HepG2 (cell line): ENCODE measurements around the gene UBE2O. TPM values are rescaled to one million over a fixed set of nuclear protein-coding genes. Genes with fewer than 3 reads are reported as not detected.

Experiments used
- ATAC-seq: fragments of 200-7000 bp; cut with Tn5 transposase; 3 replicates; pipeline ENCODE4 v1.9.1; 2020; ENCODE audit warnings: mild to moderate bottlenecking, moderate library complexity
- BruUV-seq: library from RNA; stranded (reverse); fragments of 400-500 nt; replicated peaks from 2 replicates; lab custom pipeline; 2021; lab: Mats Ljungman, UMichigan
- CTCF ChIA-PET: fragments of 300-600 bp; formaldehyde crosslinking; extraction: SDS; loops from one replicate; lab custom pipeline; 2021; ENCODE audit warnings: low total read pairs, inconsistent platforms, low intra/inter-chr PET ratio; lab: Yijun Ruan, JAX
- POLR2A ChIA-PET: fragments of 350-600 bp; sonication (Branson Sonifier 250); formaldehyde crosslinking; loops from one replicate; lab custom pipeline; 2020; ENCODE audit warnings: antibody characterized with exemption, inconsistent platforms; lab: Yijun Ruan, JAX
- DNase-seq: peaks from one replicate; pipeline ENCODE4 v3.0.0-alpha.2; 2015; ENCODE audit warnings: low spot score
- FAIRE-seq: peaks from 3 replicates; lab custom pipeline; 2011; peaks lifted over from hg19 to GRCh38; lab: Jason Lieb, UNC
- H2AFZ ChIP-seq: one replicate; pipeline ENCODE4 v1.6.1; 2011; ENCODE audit warnings: low read length, inconsistent platforms
- H3K27ac ChIP-seq: fragments of 300-600 bp; 3 replicates; pipeline ENCODE4 v1.8.0; 2011; ENCODE audit warnings: mixed run types, mild to moderate bottlenecking, mixed read lengths, low read length, inconsistent platforms; ENCODE audit not compliant: insufficient read depth; ENCODE audit errors: extremely low read length
- H3K27me3 ChIP-seq, 2 experiments: fragments of 200-600 bp in 1 of 2; 2 replicates in 1 of 2; 3 replicates in 1 of 2; pipeline versions ENCODE4 v1.6.0 to v1.8.0; 2011; ENCODE audit warnings: low read length in 2 of 2, mild to moderate bottlenecking in 2 of 2, moderate library complexity in 2 of 2, inconsistent platforms in 1 of 2; ENCODE audit not compliant: insufficient read depth in 2 of 2, control insufficient read depth in 1 of 2
- H3K36me3 ChIP-seq, 2 experiments: fragments of 200-600 bp in 1 of 2; replicated peaks in 1 of 2; 2 replicates in 1 of 2; 3 replicates in 1 of 2; pipeline versions ENCODE4 v1.5.1 to v1.8.0; 2011; ENCODE audit warnings: low read length in 2 of 2, inconsistent platforms in 1 of 2; ENCODE audit not compliant: insufficient read depth in 2 of 2, control insufficient read depth in 1 of 2
- H3K4me1 ChIP-seq: 2 replicates; pipeline ENCODE4 v1.5.1; 2012; ENCODE audit warnings: low read length, inconsistent platforms; ENCODE audit not compliant: insufficient read depth
- H3K4me2 ChIP-seq: 2 replicates; pipeline ENCODE4 v1.6.0; 2011; ENCODE audit warnings: low read depth, low read length, inconsistent platforms
- H3K4me3 ChIP-seq, 3 experiments: fragments of 200-600 bp in 1 of 3; sonication (generic), shearing (Covaris generic) in 1 of 3; replicated peaks in 1 of 3; 2 replicates each; pipeline ENCODE4 v1.5.1; 2011 to 2016; ENCODE audit warnings: low read length in 3 of 3, inconsistent platforms in 2 of 3, low read depth in 2 of 3, mild to moderate bottlenecking in 2 of 3, control low read depth in 1 of 3, mixed read lengths in 1 of 3; ENCODE audit not compliant: insufficient read depth in 1 of 3
- H3K79me2 ChIP-seq: one replicate; pipeline ENCODE4 v1.6.1; 2011; ENCODE audit warnings: low read length, inconsistent platforms; ENCODE audit not compliant: insufficient read depth
- H3K9ac ChIP-seq: 2 replicates; pipeline ENCODE4 v1.6.0; 2011; ENCODE audit warnings: mild to moderate bottlenecking, low read depth, low read length, inconsistent platforms; ENCODE audit not compliant: insufficient read depth
- H3K9me3 ChIP-seq: 2 replicates; pipeline ENCODE4 v1.5.1; 2012; ENCODE audit warnings: mild to moderate bottlenecking, low read length
- H4K20me1 ChIP-seq: 2 replicates; pipeline ENCODE4 v1.6.0; 2011; ENCODE audit warnings: inconsistent platforms, mild to moderate bottlenecking, low read length, moderate library complexity; ENCODE audit not compliant: insufficient read depth
- ATF1 ChIP-seq: IDR thresholded peaks from 2 replicates; pipeline ENCODE4 v1.6.1; 2016; ENCODE audit warnings: mild to moderate bottlenecking, control low read depth
- CCDC6 ChIP-seq: sonication (generic); formaldehyde crosslinking; IDR thresholded peaks from 2 replicates; pipeline ENCODE4 v1.8.1; 2022; ENCODE audit warnings: mild to moderate bottlenecking, missing genetic modification reagents, moderate library complexity
- HHEX ChIP-seq: IDR thresholded peaks from 2 replicates; pipeline ENCODE4 v1.6.1; 2016; ENCODE audit warnings: control low read depth
- HNRNPH1 ChIP-seq: fragments of 200-400 bp; formaldehyde crosslinking; optimal IDR thresholded peaks from 2 replicates; pipeline ENCODE3; 2017; ENCODE audit warnings: mild to moderate bottlenecking, low read depth, low read length
- MYPOP ChIP-seq: sonication (generic); formaldehyde crosslinking; IDR thresholded peaks from 2 replicates; pipeline ENCODE4 v1.8.1; 2023; ENCODE audit warnings: mild to moderate bottlenecking, moderate library complexity, missing genetic modification reagents
- NONO ChIP-seq, 2 experiments: fragments of 450-650 bp in 1 of 2; sonication (generic) in 1 of 2; formaldehyde crosslinking in 1 of 2; IDR thresholded peaks in 1 of 2; conservative IDR thresholded peaks in 1 of 2; 2 replicates each; pipeline versions ENCODE4 v1.6.1 to v1.8.0; 2017 to 2022; ENCODE audit warnings: mild to moderate bottlenecking in 1 of 2, missing genetic modification reagents in 1 of 2, moderate library complexity in 1 of 2
- SIN3A ChIP-seq: IDR thresholded peaks from 2 replicates; pipeline ENCODE4 v1.6.1; 2011; ENCODE audit warnings: low read depth, mild to moderate bottlenecking, control low read depth, low read length, borderline replicate concordance
- TP53 ChIP-seq: sonication (generic); formaldehyde crosslinking; conservative IDR thresholded peaks from 2 replicates; pipeline ENCODE4 v1.4.0; 2020; ENCODE audit warnings: missing genetic modification reagents
- ZBTB40 ChIP-seq, 2 experiments: fragments of 450-650 bp in 1 of 2; sonication (generic) in 1 of 2; formaldehyde crosslinking in 1 of 2; IDR thresholded peaks; 2 replicates each; pipeline versions ENCODE4 v1.6.1 to v1.8.0; 2016 to 2022; ENCODE audit warnings: antibody characterized with exemption in 1 of 2, mild to moderate bottlenecking in 1 of 2, missing genetic modification reagents in 1 of 2
- ZFP36L1 ChIP-seq: sonication (generic); formaldehyde crosslinking; IDR thresholded peaks from 2 replicates; pipeline ENCODE4 v1.8.0; 2022; ENCODE audit warnings: mild to moderate bottlenecking, missing genetic modification reagents, moderate library complexity
- ZNF30 ChIP-seq: sonication (generic); formaldehyde crosslinking; IDR thresholded peaks from 2 replicates; pipeline ENCODE4 v1.5.0; 2020; ENCODE audit warnings: mild to moderate bottlenecking, missing genetic modification reagents
- ZNF549 ChIP-seq: sonication (generic); formaldehyde crosslinking; IDR thresholded peaks from 2 replicates; pipeline ENCODE4 v1.5.0; 2020; ENCODE audit warnings: missing genetic modification reagents
- ZNF724P ChIP-seq: sonication (generic); formaldehyde crosslinking; IDR thresholded peaks from 2 replicates; pipeline ENCODE4 v1.8.0; 2022; ENCODE audit warnings: missing genetic modification reagents, borderline replicate concordance
- WGBS: methylation state at CpG from one replicate; pipeline ENCODE4 v1.1.6; 2017; ENCODE audit warnings: low lambda C conversion rate; 5-methylcytosine and 5-hydroxymethylcytosine counted together
- in situ Hi-C: cut with HindIII; loops from 2 replicates; pipeline ENCODE4 v1.10.0; 2017; ENCODE audit warnings: low pct_unique_long_range_greater_than_20kb; ENCODE audit not compliant: extremely low pct_ligation_motif_present
- intact Hi-C: fragments of 100-400 bp; cut with micrococcal nuclease; formaldehyde crosslinking; loops from one replicate; pipeline ENCODE4 v1.10.0; 2022; ENCODE audit not compliant: unreplicated experiment
- polyA plus RNA-seq, 8 experiments: library from polyadenylated mRNA; depleted of rRNA in 3 of 8; stranded (reverse) in 7 of 8; unstranded in 1 of 8; fragments of >200 nt; fragmentation: Illumina TruSeq in 4 of 8; extraction: Trizol in 4 of 8; gene quantifications; 2 replicates each; pipeline versions ENCODE4 v1.2.1 to v1.2.3, GENCODE V29; 2011 to 2016; ENCODE audit warnings: low read depth in 4 of 8, missing spikeins in 1 of 8, mixed read lengths in 1 of 8; ENCODE audit not compliant: insufficient read depth in 1 of 8
- total RNA-seq, 5 experiments: library from RNA; depleted of rRNA; stranded (reverse); fragments of >200 nt; fragmentation: Illumina TruSeq; extraction: Trizol; gene quantifications; 2 replicates each; pipeline ENCODE4 v1.2.3, GENCODE V29; 2016; ENCODE audit warnings: low read depth in 1 of 5

The UBE2O gene
- total and polyA plus RNA-seq, 2 of the 13 experiments (the other 11 are each of a cell fraction or from before 2014, with no cell fraction given): 21.5 to 23.5 TPM

GRCh38 chr17:76404976-76405563 lies 47.9 kb downstream of the UBE2O start:
- Histone ChIP-seq H3K79me2 (peaks cover 29% of the 10 kb centered on the region), H4K20me1 (peaks cover 16% of the 10 kb centered on the region), H3K4me1 (peaks cover 20% of the 10 kb centered on the region), H3K36me3 (peaks cover 46 to 60% of the 10 kb centered on the region in 2 experiments), H2AFZ (no peak overlapping the region), H3K9me3 (no peaks in the 10 kb centered on the region), H3K27me3 (no peaks in the 10 kb centered on the region), H3K9ac (no peak overlapping the region), H3K27ac (no peak overlapping the region), H3K4me2 (no peak overlapping the region), H3K4me3 (no peak overlapping the region)
- whole genome bisulfite sequencing: 99% methylated on average over 25 of the region's 25 CpGs
- intact Hi-C loops (no loop called here), in situ Hi-C loops (loop anchor here (5.0 kb wide), 2 partner anchors 47 to 102 kb away; partner anchors contain the start of gene UBE2O)
- ATAC-seq: no peak
- BruUV-seq: no TSS peak
- no peak for FAIRE-seq
- ChIA-PET CTCF (interaction anchor here (0.6 kb wide), 1 partner anchor 35 kb away, joined by 3 read pairs; no protein-coding TSS in a partner anchor), POLR2A (no interaction called here)
- no peak for DNase-seq
- TF ChIP-seq ATF1 (no peak), ZNF30 (no peak), ZBTB40 (IDR thresholded peaks at IDR 0.05) (no peak), ZBTB40 (CRISPR knock-in tag; IDR thresholded peaks at IDR 0.05) (no peak), MYPOP (CRISPR knock-in tag) (no peak), SIN3A (no peak), HNRNPH1 (no peak), CCDC6 (CRISPR knock-in tag) (no peak), TP53 (CRISPR knock-in tag) (no peak), ZFP36L1 (no peak), HHEX (CRISPR knock-in tag) (no peak), ZNF724P (no peak), NONO (IDR thresholded peaks at IDR 0.05) (no peak), NONO (CRISPR knock-in tag; conservative IDR thresholded peaks at IDR 0.05) (no peak), ZNF549 (no peak)
